Stimulated activated CD8-positive, alpha-beta memory T cell treated with anti-CD3 and anti-CD28 coated beads, Interleukin-12 subunit alpha, Interleukin-12 subunit beta, amount 100 ng/mL, for 1 hour (primary cell): Measurements from ENCODE around the gene SUPT20HL2.
"Not testable (repeated sequence)": the region's sequence is repeated elsewhere in the genome, so short reads cannot be mapped to it uniquely, and the experiment has no call there.

Experiments
- DNase-seq: peaks from one replicate; pipeline ENCODE4 v3.0.0-alpha.2; 2020; ENCODE audit warnings: low read depth

SUPT20HL2 gene

GRCh38 chrX:24309580-24310374 is 4.1 kb downstream of the SUPT20HL2 start:
- not testable (repeated sequence) for DNase-seq

DNA sequence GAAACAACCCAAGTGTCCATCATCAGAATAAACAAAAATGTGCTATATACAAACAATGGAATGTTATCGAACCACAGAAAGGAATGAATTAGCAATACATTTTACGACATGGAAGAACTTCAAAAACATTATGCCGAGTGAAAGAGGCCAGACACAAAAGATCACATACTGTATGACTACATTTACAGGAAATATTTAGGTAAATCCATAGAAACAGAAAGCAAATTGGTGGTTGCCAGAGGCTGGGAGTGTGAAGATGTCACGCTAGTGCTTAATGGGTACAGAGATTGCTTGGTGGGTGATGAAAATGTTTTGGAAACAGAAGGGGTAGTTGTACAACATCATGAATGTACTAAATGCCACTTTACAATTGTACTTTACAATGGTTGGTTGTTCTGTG is 5.1 kb downstream of the SUPT20HL2 start:
- not testable (repeated sequence) for DNase-seq

DNA sequence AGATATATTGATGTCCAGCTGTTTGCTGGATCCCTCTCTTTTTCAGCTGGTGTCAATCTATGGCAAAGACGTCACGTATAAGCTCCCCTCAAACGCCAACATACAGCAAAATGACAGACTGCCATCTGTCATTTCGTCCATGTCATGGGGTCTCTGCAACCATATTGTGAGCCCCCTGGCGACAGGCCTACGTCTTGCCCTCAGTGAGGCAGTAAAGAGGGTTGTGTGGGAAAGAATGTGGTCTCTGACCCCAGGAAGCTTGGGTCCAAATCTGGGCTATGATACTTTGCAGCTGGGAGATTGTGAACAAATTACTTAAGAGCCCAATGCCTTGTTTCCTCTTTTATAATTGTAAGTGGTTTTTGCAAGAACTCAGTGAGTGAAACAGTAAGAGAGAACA is 7.4 kb downstream of the SUPT20HL2 start:
- DNase-seq = no peak

GRCh38 chrX:24305905-24306304 is 8.0 kb downstream of the SUPT20HL2 start:
- no peak for DNase-seq

DNA sequence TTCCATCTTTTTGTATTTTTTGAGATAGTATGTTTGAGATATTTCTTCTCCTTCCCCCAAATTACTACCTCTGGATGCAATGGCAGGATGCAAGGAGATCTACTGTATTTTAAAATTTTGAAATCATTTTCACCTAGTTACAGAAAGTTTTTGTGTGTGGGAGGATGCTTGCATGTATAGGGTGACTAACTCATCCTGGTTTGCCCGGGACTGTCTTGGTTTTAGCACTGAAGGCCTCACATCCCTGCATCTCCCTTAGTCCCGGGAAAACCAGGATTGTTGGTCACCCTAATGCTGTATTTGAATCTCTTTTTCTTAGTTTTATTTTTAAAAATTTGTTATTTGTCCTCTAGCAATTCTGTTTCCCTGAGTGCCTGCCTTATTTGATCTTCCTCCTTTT is 12.1 kb downstream of the SUPT20HL2 start:
- DNase-seq = no peak

DNA sequence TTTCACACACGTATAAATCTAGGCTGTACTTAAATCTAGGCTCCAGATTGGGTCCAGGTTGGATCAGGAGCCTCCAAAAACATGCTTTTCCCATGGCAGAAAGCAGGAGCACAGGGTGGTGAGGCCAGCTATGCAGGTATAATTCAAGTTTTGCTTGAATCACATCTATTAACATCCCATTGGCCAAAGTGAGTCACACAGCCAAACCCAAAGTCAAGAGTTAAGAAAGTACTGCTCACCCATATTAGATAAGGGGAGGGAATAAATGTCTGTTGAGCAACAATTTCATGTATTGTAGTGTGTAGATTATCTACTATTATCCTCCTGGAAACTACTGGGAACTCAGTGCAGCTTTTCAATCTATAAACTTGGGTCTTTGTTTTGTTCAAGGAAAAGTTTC is 12.8 kb downstream of the SUPT20HL2 start:
- no peak for DNase-seq

DNA sequence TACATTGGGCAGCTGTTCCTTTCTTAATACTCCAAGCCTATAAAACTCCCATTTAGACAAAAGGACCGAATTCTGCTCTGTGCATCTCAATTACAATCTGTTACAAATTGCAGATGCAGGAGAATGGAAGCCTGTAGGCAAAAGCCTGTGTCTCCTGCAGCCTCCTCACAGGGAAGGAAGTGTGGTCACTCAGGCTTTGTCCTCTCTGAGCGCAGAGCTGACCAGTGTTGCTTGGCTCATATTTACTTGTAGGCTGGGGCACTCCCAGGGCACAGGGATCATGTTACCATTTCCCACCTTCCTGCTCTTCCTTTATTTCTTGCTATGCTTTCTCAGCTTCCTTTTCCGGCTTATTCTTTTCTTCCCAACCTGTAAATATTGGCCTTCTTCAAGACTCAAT is 15.7 kb downstream of the SUPT20HL2 start:
- DNase-seq = no peak

DNA sequence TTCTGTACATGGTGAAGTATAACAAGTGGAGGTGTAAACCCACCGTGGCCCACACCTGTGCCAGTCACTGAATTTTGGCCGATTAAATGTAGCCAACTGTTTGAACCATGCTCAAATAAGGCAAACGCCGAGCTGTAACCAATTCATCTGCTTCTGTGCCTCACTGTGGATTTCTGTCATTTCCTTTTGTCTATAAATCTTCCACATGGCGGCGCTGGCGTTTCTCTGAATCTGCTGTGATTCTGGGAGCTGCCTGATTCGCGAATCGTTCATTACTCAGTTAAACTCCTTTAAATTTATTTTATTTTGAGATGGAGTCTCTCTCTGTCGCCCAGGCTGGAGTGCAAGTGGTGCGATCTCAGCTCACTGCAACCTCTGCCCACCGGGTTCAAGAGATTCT is 19.2 kb downstream of the SUPT20HL2 start:
- no peak for DNase-seq

DNA sequence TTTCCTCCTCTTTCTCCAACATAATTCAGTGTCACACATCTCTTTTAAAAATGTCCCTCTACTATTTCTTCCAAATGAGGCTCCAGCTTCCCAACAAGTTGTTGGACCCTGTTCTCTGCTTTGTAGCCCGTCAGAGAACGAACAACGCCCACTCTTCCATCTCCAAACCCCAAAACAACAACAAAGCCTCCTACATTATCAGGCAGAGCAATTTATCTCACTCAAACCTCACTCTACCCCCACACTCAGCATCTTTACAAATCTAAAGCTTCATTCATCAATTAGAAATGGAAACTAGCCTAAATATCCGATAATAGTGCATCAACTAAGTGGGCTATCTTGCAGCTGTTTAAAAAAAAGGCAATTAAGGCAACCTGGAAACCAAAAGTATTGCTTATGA is 20.5 kb downstream of the SUPT20HL2 start:
- no peak for DNase-seq

DNA sequence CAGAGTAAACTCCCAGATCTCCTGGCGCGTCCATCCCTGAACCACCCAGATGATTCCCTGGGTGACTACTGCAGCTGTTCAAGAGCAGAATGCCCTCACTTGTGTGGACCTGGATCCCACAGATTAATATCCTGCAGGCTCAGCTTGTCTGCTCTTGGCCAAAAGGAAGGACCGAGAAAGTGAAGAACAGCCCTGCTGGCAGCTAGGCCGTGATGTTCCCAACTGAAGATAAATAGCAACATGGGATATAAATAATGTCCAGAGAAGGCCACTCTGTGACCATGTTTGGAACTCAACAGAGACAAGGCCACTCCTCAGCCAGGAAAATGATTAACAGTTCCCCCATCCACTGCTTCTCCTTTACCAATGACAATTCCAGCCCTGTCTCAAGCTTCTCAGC is 21.5 kb downstream of the SUPT20HL2 start:
- DNase-seq = no peak

DNA sequence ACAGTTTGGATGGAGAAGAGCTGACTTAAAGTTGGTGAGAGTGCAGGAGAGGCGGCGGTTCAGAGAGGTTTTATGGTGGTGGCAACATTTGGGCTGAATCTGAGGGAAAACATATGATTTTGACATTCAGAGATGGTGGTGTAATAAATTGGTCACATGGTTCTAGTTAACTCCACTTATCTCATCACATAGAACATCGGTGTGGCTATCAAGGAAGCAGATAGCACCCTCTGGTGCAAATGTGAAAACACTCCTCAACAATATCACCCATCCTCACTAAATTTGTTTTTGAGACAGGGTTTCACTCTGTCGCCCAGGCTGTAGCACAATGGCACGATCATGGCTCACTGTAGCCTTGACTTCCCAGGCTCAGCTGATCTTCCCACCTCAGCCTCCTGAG is 28.8 kb downstream of the SUPT20HL2 start:
- DNase-seq = no peak

- DNase-seq = no peak
These were observed 30.6 kb downstream of the SUPT20HL2 start for GRCh38 chrX:24283127-24283794.

GRCh38 chrX:24282381-24283126 is 31.3 kb downstream of the SUPT20HL2 start:
- DNase-seq = no peak

DNA sequence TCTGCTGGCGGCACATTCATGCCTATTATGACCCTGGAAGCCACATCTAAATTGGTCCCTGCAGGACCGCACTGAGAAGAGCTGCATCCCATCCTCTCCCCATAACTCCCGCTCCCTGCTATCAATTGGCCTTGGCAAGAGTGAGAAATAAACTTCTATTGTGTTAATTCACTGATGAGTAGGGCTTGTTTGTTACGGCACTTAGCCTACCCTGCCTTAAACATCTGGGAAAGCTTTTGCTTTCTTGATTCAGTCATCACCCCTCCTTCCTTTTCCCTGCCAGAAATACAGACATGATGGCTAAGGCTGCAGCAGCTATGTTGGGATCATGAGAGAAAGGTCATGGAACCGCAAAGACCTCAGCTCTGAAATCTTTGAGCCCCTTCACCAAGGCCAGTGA is 36.5 kb downstream of the SUPT20HL2 start:
- DNase-seq = no peak

- no peak for DNase-seq
These were observed 37.9 kb downstream of the SUPT20HL2 start for GRCh38 chrX:24276015-24276414.

GRCh38 chrX:24271262-24271661 is 42.6 kb downstream of the SUPT20HL2 start:
- DNase-seq = no peak

- DNase-seq = no peak
These were observed 45.1 kb downstream of the SUPT20HL2 start for GRCh38 chrX:24268786-24269185.

DNA sequence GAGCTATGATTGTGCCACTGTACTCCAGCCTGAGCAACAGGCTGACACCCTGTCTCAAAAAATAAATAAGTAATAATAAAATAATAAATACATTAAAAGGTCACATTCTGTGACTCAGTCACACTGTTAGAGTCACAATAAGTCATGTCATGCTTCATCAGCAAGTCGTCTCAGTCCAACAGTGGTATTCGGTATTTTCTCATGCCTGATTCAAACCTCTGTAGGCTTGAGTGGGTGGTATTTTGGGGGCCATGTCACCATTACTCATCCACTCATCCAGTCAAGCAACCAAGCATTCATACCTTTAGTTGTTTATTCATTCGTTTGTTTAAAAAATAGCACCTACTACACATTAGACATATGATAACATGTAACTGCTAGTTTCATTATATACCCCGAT is 46.9 kb downstream of the SUPT20HL2 start:
- DNase-seq = no peak

- DNase-seq = no peak
These were observed 49.5 kb downstream of the SUPT20HL2 start for GRCh38 chrX:24264383-24264782.

GRCh38 chrX:24262309-24262708 is 51.6 kb downstream of the SUPT20HL2 start:
- no peak for DNase-seq
